ENCODE data around the gene TTLL12.
A peak's percentile ranks its signal among the peaks of the same experiment; 100 is the strongest.
"Not testable (repeated sequence)": the region's sequence is repeated elsewhere in the genome, so short reads cannot be mapped to it uniquely, and the experiment has no call there.

Gene TTLL12

DNA sequence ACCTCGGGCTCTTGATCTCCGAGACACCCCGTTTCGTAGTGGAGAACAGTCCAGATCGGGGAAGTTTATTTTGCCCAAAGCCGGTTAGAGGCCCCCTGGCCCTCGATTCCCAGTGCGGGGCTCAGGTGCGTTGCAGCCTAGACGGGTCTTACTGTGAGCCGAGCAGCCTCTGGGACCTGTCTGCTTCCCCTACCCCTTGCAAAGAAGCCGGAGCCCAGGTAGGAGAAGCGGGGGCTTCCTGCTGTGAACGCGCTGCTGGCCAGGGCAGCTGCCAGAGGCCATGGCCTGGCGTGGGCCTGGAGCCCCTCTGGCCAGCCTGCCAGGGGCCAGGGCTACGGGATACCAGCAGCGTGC is 35.0 kb downstream of the TTLL12 start:
- DNase-seq, result peak; percentile 27 to 28

DNA sequence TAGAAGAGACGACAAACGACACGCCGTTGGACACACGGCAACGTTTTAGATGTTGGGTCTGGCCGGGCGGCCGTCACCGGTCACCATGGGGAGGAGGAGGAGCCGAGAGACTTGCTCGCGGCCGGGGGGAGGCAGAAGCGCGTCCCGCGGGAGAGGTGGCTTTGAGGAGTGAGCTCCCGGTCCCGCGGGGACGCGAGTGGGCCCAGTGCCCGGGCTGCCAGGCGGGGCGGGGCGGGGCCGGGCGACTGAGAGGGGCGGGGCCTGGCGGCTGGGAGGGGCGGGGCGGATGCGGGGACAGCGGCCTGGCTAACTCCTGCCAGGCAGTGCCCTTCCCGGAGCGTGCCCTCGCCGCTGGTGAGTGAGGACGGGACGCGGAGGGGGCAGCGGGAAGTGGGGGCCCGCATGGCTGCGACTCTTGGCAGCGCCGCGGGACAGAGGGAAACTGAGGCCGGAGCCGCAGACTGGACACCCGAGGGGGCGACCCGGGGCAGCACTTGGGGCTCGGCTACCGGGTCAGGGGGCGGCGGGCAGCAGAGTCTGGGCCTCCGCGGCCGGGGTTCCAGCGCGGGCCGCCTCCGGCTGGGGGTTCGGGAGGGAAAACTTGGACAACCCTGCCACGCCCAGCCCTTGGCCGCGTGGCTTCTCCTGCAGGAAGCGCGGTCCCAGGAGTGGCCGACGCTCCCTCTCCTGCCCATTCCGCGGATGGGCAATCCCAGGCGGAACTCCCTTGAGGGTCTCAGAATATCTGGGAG is 35.5 kb downstream of the TTLL12 start, which contains the start of gene TSPO:
Gene TSPO (plus strand): TSS at position 309 of the 752 bp plus-strand sequence. CDS start 7,680 bp downstream, outside the sequence.
- DNase-seq, result peak; percentile 67 to 72

DNA sequence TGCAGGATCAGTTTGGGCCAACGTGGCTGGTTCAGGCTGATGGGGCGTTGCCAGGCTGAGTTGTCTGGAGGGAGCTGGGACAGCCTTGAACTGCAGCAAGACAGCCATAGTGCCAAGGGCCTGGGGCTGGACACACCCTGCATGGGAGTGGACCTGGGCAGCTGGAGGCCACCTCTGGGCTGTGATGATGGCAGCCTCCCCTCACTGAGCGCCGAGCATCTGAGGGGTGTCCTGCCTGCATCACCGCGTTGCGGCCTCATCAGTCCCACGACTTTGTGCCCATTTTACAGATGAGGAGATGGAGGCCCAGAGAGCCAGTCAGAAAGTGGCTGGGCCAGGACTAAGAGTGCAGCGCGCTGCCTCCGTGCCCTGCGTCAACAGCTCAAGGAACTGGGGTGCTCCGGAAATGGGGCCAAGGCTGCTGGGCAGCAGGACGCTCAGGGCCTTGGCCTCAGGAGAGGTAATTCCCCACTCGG is 36.2 kb downstream of the TTLL12 start:
- no peak for DNase-seq

DNA sequence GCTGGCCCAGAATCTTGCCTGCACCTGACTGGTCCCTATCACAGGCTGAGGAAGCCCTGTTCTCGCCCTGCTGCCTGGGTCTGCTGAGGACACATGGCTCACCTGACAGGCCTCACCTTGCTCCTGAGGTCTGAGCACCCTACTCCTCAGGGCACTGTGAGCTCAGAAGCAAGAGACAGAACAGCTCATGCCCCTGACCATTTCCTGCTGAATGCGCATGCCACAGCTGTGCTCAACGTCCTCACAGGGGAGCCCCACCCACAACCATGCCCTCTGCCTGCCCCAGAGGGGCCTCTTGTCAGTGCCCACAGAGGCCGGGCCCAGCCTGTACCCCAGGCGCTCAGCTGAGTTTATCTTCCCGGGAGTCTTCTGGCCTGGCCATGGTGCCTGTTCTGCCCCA is 38.4 kb downstream of the TTLL12 start:
- no peak for DNase-seq

DNA sequence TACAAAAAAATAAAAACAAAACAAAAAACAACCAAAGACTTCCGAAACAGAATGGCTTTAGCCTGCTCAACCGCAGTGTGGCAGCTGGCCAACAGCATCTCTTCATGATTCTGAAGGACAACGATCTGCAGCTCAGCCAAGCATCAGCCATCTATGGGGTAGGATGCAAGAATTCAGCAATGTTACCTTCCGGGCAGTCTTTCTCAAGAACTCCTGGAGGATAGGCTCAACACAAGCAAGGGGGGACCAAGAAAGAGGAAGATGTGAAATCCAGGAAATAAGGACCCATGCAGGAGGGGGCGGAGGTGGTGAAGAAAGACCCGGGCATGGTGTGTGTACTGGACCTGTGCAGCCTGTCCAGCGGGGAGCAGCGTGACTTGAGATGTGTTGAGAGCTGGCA is 39.1 kb downstream of the TTLL12 start:
- DNase-seq, result no peak

DNA sequence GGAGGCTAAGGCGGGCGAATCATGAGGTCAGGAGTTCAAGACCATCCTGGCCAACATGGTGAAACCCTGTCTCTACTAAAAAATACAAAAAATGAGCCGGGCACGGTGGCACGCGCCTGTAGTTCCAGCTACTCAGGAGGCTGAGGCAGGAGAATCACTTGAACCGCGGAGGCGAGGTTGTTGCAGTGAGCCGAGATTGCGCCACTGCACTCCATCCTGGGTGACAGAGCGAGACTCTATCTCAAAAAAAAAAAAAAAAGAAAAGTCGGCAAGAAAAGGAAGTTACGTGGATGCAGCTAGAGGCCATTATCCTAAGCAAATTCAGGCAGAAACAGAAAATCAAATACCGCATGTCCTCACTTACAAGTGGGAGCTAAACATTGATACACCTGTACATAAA is 40.6 kb downstream of the TTLL12 start:
- DNase-seq, result not testable (repeated sequence)

DNA sequence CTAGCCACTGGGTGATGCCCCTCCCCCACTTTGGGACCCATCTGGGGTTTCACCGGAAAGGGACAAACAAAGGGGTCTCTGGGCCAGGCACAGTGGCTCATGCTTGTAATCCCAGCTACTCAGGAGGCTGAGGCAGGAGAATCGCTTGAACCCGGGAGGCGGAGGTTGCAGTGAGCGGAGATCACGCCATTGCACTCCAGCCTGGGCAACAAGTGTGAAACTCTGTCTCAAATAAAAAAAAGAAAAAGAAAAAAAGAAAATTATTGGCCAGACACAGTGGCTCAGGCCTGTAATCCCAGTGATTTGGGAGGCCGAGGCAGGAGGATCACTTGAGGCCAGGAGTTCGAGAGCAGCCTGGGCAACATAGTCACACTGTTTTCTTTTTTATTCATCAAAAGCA is 41.6 kb downstream of the TTLL12 start:
- not testable (repeated sequence) for DNase-seq

DNA sequence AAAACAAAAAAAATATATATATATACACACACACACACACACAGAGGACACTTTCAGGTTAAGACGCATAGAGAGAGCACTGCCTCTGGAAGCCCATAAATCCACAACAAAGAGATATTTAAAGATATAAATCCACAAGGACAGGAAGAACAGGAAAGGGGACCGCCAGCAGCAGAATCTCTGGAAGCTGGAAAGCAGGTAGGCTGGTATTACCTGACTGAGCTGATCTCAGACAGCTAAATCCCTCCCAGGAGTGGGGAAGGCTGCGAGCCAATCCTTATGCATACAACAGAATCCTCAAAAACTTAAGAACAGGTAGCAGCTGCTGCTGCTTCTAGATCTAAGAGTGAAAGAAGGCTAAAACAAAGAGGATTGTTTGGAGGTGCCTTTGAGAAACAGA is 42.0 kb downstream of the TTLL12 start:
- DNase-seq, result no peak

DNA sequence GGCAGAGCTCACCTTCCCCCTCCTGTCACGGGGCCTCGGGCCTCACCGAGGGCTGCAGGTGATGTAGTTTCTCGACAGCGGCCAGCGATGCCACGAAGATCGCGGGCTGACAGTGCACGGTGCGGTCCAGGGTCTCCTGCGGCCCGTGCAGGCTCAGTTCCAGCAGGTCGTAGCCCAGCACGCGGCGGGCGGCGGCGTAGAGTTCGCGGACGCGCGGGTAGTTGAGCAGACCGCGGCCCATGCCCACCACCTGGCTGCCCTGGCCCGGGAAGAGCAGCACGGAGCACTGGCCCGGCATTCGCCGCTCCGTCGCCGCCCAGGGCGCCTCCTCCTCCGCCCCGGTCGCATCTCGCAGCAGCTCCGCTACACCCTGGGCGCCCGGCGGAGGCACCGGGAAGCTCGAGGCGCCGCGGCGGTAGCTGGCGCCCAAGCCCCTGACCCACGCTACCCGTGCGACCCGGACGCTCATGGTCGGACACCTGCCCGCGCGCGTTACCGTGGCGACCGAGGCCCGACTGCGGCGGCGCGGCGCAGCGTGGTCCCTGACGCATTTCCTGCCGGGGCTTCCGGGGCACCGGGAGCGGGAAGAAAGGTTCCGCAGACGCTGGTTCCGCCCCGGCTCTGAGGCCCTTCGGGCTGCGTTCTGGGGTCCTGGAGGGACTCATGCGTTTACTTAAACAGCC is 43.9 kb downstream of the TTLL12 start, which contains the start of gene MCAT:
Gene MCAT (minus strand): TSS at position 519 of the 683 bp plus-strand sequence. CDS start 50 bp downstream, at position 469.
- peak; percentile 86 to 87 for DNase-seq

DNA sequence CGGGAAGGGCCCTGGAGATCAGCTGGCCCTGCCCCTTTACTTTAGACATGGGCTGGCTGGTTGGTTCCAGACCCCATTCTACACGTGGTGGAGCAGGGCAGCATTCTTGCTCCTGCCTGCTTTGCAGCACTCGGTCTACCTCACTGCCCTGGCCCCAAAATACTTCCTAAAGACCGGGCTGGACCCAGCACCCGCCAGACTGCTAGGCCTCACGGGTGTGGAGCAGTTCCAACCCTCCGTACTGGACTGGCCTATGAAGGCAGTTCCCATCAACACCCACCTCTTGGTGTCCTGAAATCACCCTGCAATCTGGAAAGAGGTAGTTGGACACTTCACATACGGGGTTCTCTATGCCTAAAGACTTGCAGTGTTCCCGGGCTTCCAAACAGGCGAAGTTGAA is 50.1 kb downstream of the TTLL12 start:
- DNase-seq, result no peak

DNA sequence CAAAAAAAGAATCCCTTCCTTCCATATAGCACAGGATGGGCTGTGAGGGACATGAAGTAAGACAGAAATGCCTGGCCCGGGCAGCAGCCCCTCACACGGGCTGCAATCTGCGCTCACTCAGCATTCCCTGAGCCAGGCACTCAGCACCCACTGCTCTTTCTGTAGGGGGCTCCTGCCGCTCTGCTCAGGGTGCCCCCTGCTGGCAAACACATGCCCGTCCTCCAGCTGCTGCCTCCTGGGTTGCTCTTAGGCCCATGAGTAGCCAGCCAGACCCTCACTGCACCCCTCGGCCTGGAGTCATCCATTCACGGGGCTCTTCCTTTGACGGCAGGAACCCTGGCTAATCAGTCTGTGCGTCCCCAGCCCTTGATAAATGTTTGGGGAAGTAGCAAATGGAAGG is 50.7 kb downstream of the TTLL12 start:
- peak; percentile 43 to 44 for DNase-seq

DNA sequence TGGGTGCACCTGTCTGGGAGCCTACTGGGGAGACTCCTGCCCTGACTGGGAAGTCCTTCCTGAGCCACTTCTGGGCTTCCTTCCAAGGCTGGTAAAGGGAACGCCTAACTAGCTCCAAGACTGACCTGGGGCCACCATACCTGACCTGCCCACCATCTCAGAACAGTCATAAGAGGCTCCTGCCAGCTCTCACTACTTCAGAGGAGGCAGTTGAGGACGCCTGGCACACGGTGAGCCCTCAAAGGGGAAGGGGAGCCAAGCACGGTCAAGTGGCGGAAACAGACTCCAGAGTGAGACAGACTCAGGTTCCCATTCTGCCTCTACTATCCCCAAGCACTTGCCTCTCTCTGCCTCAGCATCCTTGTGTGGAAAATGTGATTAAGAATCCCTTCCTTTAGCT is 51.4 kb downstream of the TTLL12 start:
- no peak for DNase-seq

DNA sequence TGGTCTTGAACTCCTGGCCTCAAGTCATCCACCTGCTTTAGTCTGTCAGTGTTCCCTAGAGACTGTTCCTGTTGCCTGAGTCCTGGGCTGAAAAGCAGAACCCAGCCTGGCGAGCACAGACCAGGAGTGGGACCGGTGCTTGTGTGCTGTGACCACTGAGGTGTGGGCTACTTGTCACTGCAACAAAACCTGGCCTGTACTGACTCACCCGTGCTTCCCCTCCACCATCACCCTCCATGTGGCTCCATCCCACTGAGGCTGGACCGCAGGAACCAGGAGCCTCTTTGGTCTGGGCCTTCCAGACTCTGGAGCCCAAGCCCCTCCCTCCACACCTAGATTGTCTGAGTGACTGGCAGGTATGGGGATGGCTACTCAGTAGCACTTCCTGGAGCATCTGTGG is 52.4 kb downstream of the TTLL12 start:
- DNase-seq, result no peak

DNA sequence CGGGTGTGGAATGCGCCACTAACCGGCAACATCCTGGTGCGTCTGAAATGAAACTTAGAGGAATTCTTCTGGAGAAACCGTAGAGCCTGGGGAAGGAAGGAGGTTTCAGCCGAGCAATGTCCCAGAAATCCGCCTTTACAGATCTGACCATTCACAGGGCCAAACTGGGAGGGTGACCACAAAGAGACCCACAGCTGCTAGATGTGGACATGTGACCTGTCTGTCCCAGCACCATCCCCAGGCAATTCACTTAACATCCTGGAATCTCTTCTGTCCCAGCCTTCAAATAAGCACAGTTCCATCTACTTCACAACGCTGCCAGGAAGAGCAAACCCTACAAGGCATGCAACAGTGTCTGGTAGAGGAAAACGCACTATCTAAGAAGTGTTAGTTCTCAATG is 53.5 kb downstream of the TTLL12 start:
- DNase-seq, result no peak

DNA sequence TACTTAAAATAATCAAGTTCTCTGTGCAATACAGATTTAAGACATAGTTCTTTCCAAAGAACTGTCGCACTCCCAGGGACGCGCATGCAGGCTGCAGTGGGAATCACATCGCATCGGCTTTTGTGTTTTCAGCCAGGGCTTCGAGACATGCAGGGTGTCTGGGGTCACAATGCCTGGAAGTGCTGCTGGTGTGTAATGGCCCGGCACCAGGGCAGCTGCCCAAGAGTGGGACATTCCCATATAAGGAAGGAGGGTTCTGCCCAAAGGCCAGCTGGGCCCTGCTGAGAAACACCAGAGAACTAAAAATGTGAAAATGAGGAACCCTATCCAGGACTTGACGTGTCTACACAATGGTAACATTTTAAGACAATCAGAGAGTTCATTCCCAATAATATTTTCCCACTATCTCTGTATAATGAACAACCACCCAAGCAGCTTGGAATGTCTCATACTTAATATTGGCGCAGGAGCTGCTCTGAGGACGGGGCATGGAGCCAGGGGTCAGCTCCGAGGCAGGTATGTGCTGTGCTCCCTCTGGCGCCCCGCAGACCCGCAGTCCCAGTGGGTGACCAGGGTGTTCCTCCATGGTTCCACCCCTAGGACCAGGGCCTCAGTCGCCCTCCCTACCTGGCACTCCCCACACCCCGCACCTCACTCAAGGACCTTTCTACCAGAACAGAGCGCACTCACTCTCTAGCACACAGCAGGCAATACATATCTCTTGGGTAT is 55.0 kb downstream of the TTLL12 start:
- no peak for DNase-seq

DNA sequence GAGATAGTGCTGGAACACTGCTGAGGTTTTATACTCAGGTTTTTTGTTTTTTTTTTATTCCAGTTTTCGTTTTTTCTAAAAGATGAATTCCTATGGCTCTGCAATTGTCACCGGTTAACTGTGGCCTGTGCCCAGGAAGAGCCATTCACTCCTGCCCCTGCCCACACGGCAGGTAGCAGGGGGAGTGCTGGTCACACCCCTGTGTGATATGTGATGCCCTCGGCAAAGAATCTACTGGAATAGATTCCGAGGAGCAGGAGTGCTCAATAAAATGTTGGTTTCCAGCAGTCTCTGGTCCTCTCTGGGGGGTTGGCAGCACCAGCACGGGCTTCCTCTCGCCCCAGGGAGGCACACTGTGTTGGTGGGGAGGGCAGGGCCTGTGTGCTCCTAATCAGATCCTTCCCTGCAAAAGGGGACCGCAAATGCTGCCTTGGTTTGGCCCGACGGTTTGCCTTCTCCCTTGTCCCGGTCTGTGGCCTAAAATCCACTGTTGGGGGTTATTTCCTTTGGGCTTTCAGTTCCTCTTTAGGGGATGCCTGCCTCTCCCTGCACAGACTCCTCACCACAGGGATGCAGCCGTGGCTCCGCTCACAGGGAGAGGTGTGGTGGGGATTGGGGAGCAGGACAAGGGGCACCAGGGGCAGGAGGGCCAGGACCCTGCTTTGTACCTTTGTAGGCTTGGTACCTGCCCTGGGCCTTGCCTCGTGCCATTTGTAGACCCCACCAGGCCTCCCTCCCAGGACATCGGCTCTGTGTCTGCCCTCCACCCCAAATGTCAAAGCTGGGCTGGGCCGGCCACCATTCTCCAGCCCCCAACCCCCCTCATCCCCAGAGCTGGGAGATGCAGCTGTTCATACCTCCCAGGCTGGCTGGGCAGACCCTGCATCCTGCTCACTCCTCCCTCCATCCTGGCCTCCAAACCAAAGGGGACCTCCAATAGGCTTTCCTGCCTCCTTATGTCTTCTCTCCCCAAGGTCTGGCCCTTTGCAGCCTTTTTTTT is 57.2 kb downstream of the TTLL12 start:
- no peak for DNase-seq

DNA sequence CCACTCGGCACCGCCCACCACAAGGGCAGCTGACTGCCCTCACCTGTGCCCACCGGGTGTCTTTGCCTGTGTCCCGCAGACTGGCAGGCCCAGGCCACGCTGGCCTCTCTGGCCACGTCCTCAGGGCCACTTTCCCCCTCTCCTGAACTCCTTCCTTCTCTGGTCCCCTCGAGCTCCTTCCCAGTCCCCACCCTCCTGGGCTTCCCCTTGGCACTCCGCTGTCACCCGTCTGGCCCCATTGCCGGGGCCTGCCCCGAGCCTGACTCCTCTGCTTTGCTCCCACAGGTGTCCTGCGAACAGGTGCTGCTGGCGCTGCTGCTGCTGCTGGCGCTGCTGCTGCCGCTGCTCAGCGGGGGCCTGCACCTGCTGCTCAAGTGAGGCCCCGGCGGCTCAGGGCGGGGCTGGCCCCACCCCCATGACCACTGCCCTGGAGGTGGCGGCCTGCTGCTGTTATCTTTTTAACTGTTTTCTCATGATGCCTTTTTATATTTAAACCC is 58.0 kb downstream of the TTLL12 start:
- DNase-seq, result no peak

DNA sequence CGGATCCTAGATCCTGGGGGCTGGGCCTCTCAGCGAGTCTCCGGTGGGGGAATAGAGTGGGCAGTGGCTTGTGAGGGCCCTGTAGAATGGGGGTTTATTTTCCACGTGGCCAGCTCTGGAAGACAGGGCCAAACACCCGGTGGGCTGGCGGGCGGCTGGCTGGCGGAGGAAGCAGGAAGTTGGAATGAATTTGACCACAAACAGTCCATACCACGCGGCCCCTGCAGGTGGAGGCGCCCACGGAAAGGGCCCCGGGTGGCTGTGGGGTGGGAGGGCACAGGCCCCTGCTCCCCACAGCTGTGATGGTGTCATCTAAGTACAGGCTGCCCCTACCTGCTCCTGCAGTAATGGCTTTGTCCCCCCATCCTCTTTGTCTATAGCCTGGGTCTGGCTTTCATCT is 58.8 kb downstream of the TTLL12 start:
- DNase-seq, result no peak

DNA sequence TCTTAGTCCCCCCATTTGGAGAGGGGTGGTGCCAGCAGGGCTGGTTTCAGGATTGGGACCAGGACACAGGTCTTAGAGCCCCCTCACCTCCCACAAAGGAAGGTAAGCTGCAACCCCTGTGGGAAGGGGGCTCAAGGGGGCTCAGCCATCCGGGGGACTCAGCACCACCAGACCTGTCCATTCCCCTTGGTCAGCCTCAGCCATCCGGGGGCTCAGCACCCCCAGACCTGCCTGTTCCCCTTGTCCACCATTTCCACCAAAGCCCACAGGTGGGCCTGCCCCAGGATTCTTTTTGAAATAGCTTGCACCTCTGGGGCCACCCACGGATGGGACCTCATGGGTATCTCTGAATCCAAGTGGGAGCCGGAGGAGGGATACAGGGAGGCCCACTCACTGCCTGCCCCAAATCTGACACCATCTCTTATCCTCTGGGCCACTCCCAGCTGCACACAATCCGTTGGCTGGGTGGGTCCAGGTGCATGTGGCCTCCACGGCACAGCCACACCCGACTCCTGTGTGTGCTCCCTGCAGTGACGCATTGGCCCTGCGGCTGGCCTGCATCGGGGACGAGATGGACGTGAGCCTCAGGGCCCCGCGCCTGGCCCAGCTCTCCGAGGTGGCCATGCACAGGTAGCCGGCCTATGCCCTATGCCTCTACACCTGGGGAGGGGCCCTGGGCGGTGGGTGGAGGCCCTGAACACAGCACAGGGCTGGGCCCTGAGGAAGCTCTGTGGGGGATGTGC is 59.6 kb downstream of the TTLL12 start:
- DNase-seq, result no peak

DNA sequence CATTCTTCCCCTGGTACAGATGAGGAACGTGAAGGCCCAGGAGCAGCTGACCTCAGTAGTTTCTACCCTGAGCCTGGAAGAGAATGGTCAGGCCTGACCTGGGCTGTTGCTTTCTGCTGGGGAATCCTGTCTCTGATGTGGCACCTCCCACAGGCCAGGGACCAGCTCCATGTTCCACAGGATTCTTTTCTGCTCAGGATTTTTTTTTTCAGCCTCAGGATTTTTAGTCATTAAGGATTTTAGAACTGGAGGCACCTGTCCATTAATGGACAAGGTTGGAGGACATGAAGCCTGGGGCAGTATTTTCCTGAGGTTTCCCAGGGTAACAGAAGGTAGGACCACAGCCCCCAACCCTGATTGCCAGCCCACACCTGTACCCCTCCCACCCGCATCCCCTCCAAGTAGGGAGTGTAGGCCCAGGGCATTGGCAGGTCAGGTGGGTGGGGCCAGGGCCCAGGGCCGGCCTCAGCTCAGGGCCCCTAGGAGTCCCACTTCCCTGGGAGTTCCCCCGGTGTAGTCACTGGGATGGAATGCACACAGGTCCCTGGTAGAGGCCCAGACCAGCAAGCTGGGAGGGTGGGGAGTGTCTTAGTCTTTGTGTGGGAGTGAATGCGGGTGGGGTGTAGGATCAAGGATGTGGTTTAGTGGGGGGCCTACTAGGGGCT is 60.3 kb downstream of the TTLL12 start:
- no peak for DNase-seq

DNA sequence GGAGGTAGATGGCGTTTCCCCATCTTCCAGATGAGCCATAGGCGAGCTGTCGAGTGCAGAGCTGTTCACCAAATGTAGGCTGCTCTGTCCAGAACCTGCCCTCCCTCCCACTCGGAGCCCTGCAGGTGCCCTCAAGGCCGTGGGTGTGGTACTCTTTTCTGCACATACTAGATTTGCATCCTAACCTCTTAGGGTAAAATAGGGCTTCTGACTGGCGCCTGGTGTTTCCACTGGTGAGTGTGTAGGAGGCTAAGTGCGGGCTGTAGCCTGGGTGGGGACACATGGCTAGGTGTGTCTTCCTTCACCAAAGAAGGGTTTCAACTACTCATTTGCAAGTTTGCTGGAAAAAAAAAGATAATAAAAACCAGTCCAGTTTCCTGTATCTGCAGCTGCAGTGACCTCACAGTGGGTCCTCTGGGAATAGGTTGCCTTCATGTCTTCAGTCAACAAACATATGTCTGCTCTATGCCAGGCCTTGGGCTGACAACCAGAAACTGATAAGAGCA is 67.9 kb downstream of the TTLL12 start:
- DNase-seq, result no peak
